ENCODE measurements around the gene ULK4. TPM values are rescaled to one million over a fixed set of nuclear protein-coding genes. Genes with fewer than 3 reads are reported as not detected.

Gene ULK4
- total RNA-seq, 1 donor = 22.0 TPM

- no peak for DNase-seq (ENCODE audit: low read depth)
Measured at GRCh38 chr3:41236228-41236627, 725.7 kb downstream of the ULK4 start.

GRCh38 chr3:41234823-41235721 is 726.8 kb downstream of the ULK4 start:
- no peak for TF ChIP-seq CTCF (IDR thresholded peaks at IDR 0.05; ENCODE audit: insufficient read depth, low read depth, low read length)
- no peak overlapping the region for H3K4me3 ChIP-seq (ENCODE audit: low read depth, low read length)
- DNase-seq (ENCODE audit: low read depth) = no peak

More at GRCh38 chr3:41236228-41236627, 725.7 kb downstream of the ULK4 start:
- no peak overlapping the region for H3K4me3 ChIP-seq (ENCODE audit: low read depth, low read length)
- no peak for TF ChIP-seq CTCF (IDR thresholded peaks at IDR 0.05; ENCODE audit: insufficient read depth, low read depth, low read length)

GRCh38 chr3:41224120-41224806 is 737.6 kb downstream of the ULK4 start:
- no peak for TF ChIP-seq CTCF (IDR thresholded peaks at IDR 0.05; ENCODE audit: insufficient read depth, low read depth, low read length)
- peak; percentile 56 for DNase-seq (ENCODE audit: low read depth)
- no peak overlapping the region for H3K4me3 ChIP-seq (ENCODE audit: low read depth, low read length)

- no peak for TF ChIP-seq CTCF (IDR thresholded peaks at IDR 0.05; ENCODE audit: insufficient read depth, low read depth, low read length)
- no peak overlapping the region for H3K4me3 ChIP-seq (ENCODE audit: low read depth, low read length)
- no peak for DNase-seq (ENCODE audit: low read depth)
Measured at GRCh38 chr3:41223691-41224090, 738.2 kb downstream of the ULK4 start.

- DNase-seq (ENCODE audit: low read depth) = no peak
- no peak for TF ChIP-seq CTCF (IDR thresholded peaks at IDR 0.05; ENCODE audit: insufficient read depth, low read depth, low read length)
Measured at GRCh38 chr3:41223078-41223477, 738.8 kb downstream of the ULK4 start.

GRCh38 chr3:41222501-41222900 is 739.4 kb downstream of the ULK4 start:
- peak; percentile 82 for DNase-seq (ENCODE audit: low read depth)
- H3K4me3 ChIP-seq (ENCODE audit: low read depth, low read length) = no peak overlapping the region
- TF ChIP-seq CTCF (IDR thresholded peaks at IDR 0.05; ENCODE audit: insufficient read depth, low read depth, low read length) = no peak

More at GRCh38 chr3:41223078-41223477, 738.8 kb downstream of the ULK4 start:
- no peak overlapping the region for H3K4me3 ChIP-seq (ENCODE audit: low read depth, low read length)

Data from fibroblast of villous mesenchyme (primary cell).